Brain microvascular endothelial cell (primary cell): ENCODE data around the gene CYP46A1.

Experiments used
- DNase-seq: peaks from one replicate; pipeline ENCODE4 v3.0.0-alpha.2; 2020
- H3K27ac ChIP-seq: fragments of 250-450 bp; sonication (Bioruptor Pico); 2 replicates; pipeline ENCODE4 v1.5.1; 2020; ENCODE audit warnings: mild to moderate bottlenecking, moderate library complexity
- H3K27me3 ChIP-seq: fragments of 250-450 bp; sonication (Bioruptor Pico); replicated peaks from 2 replicates; pipeline ENCODE4 v1.5.1; 2020; ENCODE audit warnings: mild to moderate bottlenecking
- H3K36me3 ChIP-seq: fragments of 250-450 bp; sonication (Bioruptor Pico); replicated peaks from 2 replicates; pipeline ENCODE4 v1.5.1; 2020; ENCODE audit warnings: mild to moderate bottlenecking
- H3K4me3 ChIP-seq: 2 replicates; pipeline ENCODE4 v1.5.1; 2011; ENCODE audit warnings: low read depth, mild to moderate bottlenecking, control low read depth, low read length, moderate library complexity
- in situ Hi-C: cut with HindIII; loops from 2 replicates; pipeline ENCODE4 v1.10.0; 2017; ENCODE audit warnings: low sequenced_read_pairs, low pct_ligation_motif_present
- TF ChIP-seq, protein P1 (sequence below): IDR thresholded peaks from 2 replicates; pipeline ENCODE4 v1.5.1; 2011; ENCODE audit warnings: low read depth, mild to moderate bottlenecking, moderate library complexity, low read length, control low read depth, inconsistent platforms; ENCODE audit errors: missing control alignments

The CYP46A1 gene

DNA sequence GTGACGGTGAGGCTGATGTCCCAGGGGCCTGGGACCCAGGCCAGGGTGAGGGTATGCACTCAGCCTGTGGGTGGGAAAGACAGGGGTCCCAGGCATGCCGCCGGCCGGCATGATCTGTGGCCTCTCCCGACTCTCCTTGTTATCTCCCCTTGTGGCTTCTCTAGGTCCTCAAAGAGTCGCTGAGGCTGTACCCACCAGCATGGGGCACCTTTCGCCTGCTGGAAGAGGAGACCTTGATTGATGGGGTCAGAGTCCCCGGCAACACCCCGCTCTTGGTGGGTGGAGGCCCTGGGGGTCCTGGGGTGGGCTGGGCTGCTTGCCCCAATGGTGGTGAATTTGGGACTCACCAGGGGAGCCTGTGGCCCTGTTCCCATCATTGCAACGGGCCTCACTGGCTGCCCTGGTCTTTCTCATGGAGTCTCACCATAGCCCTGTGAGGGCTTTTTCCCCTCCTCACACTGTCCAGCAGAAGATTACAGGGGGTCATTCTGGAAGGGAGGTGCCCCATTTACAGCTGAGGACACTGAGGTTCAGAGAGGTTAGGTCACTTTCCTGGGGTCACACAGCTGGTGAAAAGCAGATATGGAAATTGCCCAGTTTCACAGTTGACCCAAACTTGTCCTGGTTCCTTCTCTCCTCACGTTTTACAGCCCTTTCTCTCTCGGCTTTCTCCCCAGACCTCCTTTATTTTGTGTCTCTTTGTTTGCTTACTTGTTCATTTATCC lies 37.9 kb downstream of the CYP46A1 start:
- in situ Hi-C loops = loop anchor here (25.0 kb wide), 1 partner anchor 165 kb away; no protein-coding TSS in a partner anchor
- no peak for DNase-seq
- H3K36me3 ChIP-seq = no peaks in the 10 kb centered on the region

DNA sequence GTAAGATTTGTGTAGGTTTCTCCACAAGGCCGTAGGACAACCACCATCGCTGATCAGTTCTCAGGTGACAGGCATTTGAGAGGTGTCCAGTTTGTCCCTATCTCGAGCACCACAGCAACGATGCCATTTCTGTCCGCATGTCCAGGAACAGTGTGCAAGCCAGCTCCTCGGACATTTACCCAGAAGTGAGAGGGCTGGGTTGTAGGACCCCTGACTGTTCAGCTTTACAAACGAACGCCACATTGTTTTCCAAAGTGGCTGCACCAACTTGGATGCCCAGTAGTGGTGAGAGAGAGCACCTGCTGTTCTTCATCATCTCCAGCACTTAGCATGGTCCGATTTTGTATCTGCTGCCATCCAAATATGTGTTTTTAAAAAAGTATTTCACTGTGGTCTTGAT lies 38.6 kb downstream of the CYP46A1 start:
- Histone ChIP-seq H3K27me3 (no peaks in the 10 kb centered on the region), H3K4me3 (no peak overlapping the region), H3K36me3 (no peaks in the 10 kb centered on the region), H3K27ac (no peak overlapping the region)
- in situ Hi-C loops = loop anchor here (25.0 kb wide), 1 partner anchor 165 kb away; no protein-coding TSS in a partner anchor
- TF ChIP-seq, protein P1, sequence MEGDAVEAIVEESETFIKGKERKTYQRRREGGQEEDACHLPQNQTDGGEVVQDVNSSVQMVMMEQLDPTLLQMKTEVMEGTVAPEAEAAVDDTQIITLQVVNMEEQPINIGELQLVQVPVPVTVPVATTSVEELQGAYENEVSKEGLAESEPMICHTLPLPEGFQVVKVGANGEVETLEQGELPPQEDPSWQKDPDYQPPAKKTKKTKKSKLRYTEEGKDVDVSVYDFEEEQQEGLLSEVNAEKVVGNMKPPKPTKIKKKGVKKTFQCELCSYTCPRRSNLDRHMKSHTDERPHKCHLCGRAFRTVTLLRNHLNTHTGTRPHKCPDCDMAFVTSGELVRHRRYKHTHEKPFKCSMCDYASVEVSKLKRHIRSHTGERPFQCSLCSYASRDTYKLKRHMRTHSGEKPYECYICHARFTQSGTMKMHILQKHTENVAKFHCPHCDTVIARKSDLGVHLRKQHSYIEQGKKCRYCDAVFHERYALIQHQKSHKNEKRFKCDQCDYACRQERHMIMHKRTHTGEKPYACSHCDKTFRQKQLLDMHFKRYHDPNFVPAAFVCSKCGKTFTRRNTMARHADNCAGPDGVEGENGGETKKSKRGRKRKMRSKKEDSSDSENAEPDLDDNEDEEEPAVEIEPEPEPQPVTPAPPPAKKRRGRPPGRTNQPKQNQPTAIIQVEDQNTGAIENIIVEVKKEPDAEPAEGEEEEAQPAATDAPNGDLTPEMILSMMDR = no peak
- no peak for DNase-seq

More for the DNA sequence above, 37.9 kb downstream of the CYP46A1 start:
- TF ChIP-seq, protein P1 = no peak
- H3K27ac ChIP-seq = no peak overlapping the region
- no peak overlapping the region for H3K4me3 ChIP-seq
- no peaks in the 10 kb centered on the region for H3K27me3 ChIP-seq

DNA sequence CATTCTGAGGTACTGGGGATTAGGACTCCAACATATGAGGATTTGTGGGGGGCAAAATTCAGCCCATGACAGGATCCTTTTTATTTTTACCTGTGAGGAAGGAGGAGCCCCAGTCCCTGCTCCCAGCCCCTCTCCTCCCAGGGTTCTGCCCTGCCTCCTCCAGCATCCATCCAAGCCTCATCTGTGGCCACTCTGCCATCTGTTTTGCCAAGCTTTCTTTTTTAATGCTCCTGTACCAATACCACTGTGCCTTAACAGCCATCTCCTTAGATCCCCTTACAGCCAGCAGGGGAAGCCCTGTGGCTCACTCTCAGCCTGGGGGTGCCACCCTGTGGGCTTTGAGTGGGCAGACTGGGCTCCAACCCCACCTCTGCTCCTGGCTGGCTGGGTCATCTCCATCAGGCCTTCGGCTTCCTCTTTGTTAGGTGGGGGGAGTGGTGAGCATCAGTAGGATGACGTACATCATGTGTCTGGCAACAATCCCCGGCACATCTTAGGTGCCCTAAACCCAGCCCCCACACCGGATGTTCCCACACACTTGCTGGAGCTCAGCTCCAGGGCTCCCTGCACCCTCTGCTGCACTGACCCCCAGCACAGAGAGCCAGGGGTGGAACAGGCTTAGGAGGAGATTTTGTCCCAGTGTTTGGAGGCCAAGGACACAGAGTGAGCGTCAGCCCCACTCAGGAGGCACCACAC lies 40.2 kb downstream of the CYP46A1 start:
- Histone ChIP-seq H3K36me3 (no peaks in the 10 kb centered on the region), H3K27me3 (no peaks in the 10 kb centered on the region), H3K27ac (no peak overlapping the region), H3K4me3 (no peak overlapping the region)
- DNase-seq = no peak
- in situ Hi-C loops = loop anchor here (25.0 kb wide), 1 partner anchor 163 kb away; no protein-coding TSS in a partner anchor
- TF ChIP-seq, protein P1 = peak; percentile 8

DNA sequence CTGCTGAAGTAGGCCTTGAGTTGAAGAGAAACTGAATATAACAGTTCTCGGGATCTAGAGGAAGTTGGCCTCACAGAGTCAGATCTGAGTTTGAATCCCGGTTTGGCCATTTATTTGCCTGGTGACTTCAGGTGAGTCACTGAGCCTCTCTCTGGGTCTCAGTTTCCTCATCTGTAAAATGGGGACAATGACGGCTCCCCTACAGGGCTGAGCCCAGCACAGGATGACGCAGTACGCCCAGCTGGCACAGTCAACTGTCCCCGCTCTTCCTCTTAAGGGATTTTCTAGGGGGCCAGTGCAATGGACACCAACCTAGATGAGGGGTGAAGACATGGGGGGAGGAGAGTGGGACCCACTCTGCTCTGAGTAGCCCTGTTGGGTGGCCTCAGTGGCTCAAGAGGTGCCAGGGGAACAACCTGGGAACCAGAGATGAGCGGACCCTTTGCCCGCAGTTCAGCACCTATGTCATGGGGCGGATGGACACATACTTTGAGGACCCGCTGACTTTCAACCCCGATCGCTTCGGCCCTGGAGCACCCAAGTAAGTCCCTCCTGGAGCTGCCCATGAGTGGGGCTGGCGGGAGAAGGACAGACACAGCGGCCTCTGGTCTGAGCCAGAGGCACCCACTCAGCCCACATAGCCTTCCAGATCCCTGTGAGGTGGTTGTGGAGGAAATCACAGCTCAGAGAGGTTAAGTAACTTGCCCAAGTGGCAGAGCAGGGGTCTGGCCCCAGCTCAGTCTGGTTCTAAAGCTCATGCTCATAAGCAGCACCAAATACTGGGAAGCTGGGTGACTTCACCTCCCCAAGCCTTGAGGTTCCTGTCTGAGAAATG lies 41.1 kb downstream of the CYP46A1 start:
- H3K27ac ChIP-seq = no peak overlapping the region
- H3K4me3 ChIP-seq = no peak overlapping the region
- no peak for DNase-seq
- in situ Hi-C loops = loop anchor here (25.0 kb wide), 1 partner anchor 162 kb away; no protein-coding TSS in a partner anchor
- H3K27me3 ChIP-seq = no peaks in the 10 kb centered on the region
- TF ChIP-seq, protein P1 = no peak
- H3K36me3 ChIP-seq = no peaks in the 10 kb centered on the region

DNA sequence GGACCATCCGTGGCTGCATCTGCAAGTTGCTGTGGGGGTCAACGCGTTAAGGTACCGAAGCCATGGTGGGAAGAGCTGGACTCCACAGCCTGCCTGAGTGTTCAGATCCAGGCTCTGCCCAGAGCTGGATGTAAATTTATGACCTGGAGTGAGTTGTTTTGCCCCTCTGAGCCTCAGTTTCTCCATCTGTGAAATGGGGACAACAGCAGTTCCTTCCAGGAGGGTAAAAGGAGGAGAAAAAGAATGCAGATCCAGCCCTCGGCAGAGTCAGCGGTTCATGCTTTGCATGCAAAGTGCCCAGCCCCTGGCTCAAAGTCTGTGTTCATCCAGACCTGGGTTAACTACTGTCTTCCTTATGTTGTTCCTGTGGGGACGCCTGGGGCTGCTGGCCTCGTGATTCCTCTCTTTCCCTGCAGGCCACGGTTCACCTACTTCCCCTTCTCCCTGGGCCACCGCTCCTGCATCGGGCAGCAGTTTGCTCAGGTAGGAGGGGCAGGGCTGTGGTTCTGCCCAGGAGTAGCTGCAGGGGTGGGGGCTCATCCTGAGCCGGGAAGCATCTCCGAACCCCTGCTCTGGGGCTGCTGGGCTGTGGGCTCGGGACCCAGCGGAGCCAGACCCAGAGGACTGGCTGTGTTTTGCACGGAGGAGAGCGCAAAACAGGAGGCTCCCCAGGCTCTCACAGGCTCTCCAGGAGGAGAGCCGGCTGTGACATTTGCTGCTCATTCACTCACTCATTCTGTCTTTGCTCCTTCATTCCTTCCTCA lies 41.9 kb downstream of the CYP46A1 start:
- TF ChIP-seq, protein P1 = no peak
- no peak for DNase-seq
- no peaks in the 10 kb centered on the region for H3K27me3 ChIP-seq
- H3K4me3 ChIP-seq = no peak overlapping the region
- no peak overlapping the region for H3K27ac ChIP-seq
- H3K36me3 ChIP-seq = no peaks in the 10 kb centered on the region
- in situ Hi-C loops = no loop called here
